ENCODE results near the gene RGR. TPM values are rescaled to one million over a fixed set of nuclear protein-coding genes. Genes with fewer than 3 reads are reported as not detected.
A peak's percentile ranks its signal among the peaks of the same experiment; 100 is the strongest.

RGR gene
- polyA plus RNA-seq, 3 donors: not detected

- H3K27ac ChIP-seq (ENCODE audit: low read depth in 1 of 2, low read length in 2 of 2): no peak overlapping the region
- peak; percentile 66 for TF ChIP-seq CTCF (IDR thresholded peaks at IDR 0.05)
- peak; percentile 17 to 23 (median 17) for DNase-seq
- no peaks in the 10 kb centered on the region for H3K27me3 ChIP-seq (ENCODE audit: control insufficient read depth in 2 of 2, insufficient read depth in 2 of 2, low read length in 2 of 2)
- no peaks in the 10 kb centered on the region for H3K36me3 ChIP-seq (replicated peaks in 1 of 2; ENCODE audit: control insufficient read depth in 1 of 2, insufficient read depth in 2 of 2, low read length in 2 of 2)
- H3K79me2 ChIP-seq (ENCODE audit: insufficient read depth, low read length): no peaks in the 10 kb centered on the region
- H3K9ac ChIP-seq (ENCODE audit: insufficient read depth, low read length, poor library complexity, severe bottlenecking): no peak overlapping the region
- no peak overlapping the region for H2AFZ ChIP-seq (ENCODE audit: insufficient read depth, low read depth, low read length, poor library complexity, severe bottlenecking)
- Mint-ChIP-seq H3K9me3 (peaks cover 0 to 5% (median 2%) of the 10 kb centered on the region in 7 donors), H3K4me1 (no peaks in the 10 kb centered on the region), H3K4me3 (peak overlapping the region; percentile 45 to 54), H3K27ac (peak overlapping the region in 1 of 7 donors; percentile 7), H3K36me3 (no peaks in the 10 kb centered on the region), H3K27me3 (ENCODE audit: low read depth in 3 of 3) (peaks cover 6 to 13% (median 11%) of the 10 kb centered on the region in 3 donors)
- no peak overlapping the region for H3K4me2 ChIP-seq (replicated peaks; ENCODE audit: extremely low read depth, low read length, poor library complexity, severe bottlenecking)
- 64% methylated on average over 10 of the region's 12 CpGs for WGBS (ENCODE audit: insufficient coverage)
- H3K9me3 ChIP-seq (replicated peaks in 1 of 2; ENCODE audit: control insufficient read depth in 1 of 2, insufficient read depth in 1 of 2, low read length in 2 of 2): no peaks in the 10 kb centered on the region
- H4K20me1 ChIP-seq (ENCODE audit: insufficient read depth, low read length): no peaks in the 10 kb centered on the region
- intact Hi-C loops (cut with micrococcal nuclease): no loop called here
- H3K4me1 ChIP-seq (ENCODE audit: control insufficient read depth in 1 of 2, insufficient read depth in 2 of 2, low read length in 2 of 2): no peaks in the 10 kb centered on the region
- H3K4me3 ChIP-seq (replicated peaks in 1 of 3; ENCODE audit: low read depth in 2 of 3, low read length in 3 of 3): no peak overlapping the region
Observed at GRCh38 chr10:84214612-84215235, 30.1 kb upstream of the RGR start.

GRCh38 chr10:84216834-84217233 lies 28.0 kb upstream of the RGR start:
- Mint-ChIP-seq H3K4me1 (no peaks in the 10 kb centered on the region), H3K4me3 (no peak overlapping the region), H3K9me3 (peaks cover 0 to 5% (median 2%) of the 10 kb centered on the region in 7 donors), H3K27ac (no peak overlapping the region), H3K27me3 (ENCODE audit: low read depth in 3 of 3) (peaks cover 4 to 6% (median 6%) of the 10 kb centered on the region in 3 donors), H3K36me3 (no peaks in the 10 kb centered on the region)
- Histone ChIP-seq H3K4me3 (replicated peaks in 1 of 3; ENCODE audit: low read depth in 2 of 3, low read length in 3 of 3) (no peak overlapping the region), H3K9me3 (replicated peaks in 1 of 2; ENCODE audit: control insufficient read depth in 1 of 2, insufficient read depth in 1 of 2, low read length in 2 of 2) (no peaks in the 10 kb centered on the region), H3K9ac (ENCODE audit: insufficient read depth, low read length, poor library complexity, severe bottlenecking) (no peak overlapping the region), H3K27me3 (ENCODE audit: control insufficient read depth in 2 of 2, insufficient read depth in 2 of 2, low read length in 2 of 2) (no peaks in the 10 kb centered on the region), H4K20me1 (ENCODE audit: insufficient read depth, low read length) (no peaks in the 10 kb centered on the region), H2AFZ (ENCODE audit: insufficient read depth, low read depth, low read length, poor library complexity, severe bottlenecking) (no peak overlapping the region), H3K36me3 (replicated peaks in 1 of 2; ENCODE audit: control insufficient read depth in 1 of 2, insufficient read depth in 2 of 2, low read length in 2 of 2) (no peaks in the 10 kb centered on the region), H3K4me1 (ENCODE audit: control insufficient read depth in 1 of 2, insufficient read depth in 2 of 2, low read length in 2 of 2) (no peaks in the 10 kb centered on the region), H3K4me2 (replicated peaks; ENCODE audit: extremely low read depth, low read length, poor library complexity, severe bottlenecking) (no peak overlapping the region), H3K27ac (ENCODE audit: low read depth in 1 of 2, low read length in 2 of 2) (no peak overlapping the region), H3K79me2 (ENCODE audit: insufficient read depth, low read length) (no peaks in the 10 kb centered on the region)
- DNase-seq: no peak
- 87% methylated on average over 9 of the region's 9 CpGs for WGBS (ENCODE audit: insufficient coverage)
- intact Hi-C loops (cut with micrococcal nuclease): no loop called here
- no peak for TF ChIP-seq CTCF (IDR thresholded peaks at IDR 0.05)

Data from CD14-positive monocyte (primary cell).